Stimulated activated CD8-positive, alpha-beta memory T cell treated with anti-CD3 and anti-CD28 coated beads, Interleukin-12 subunit alpha, Interleukin-12 subunit beta, amount 100 ng/mL, for 4 hours (primary cell): ENCODE measurements around the gene JPH4.

Experiments used
- DNase-seq: peaks from one replicate; pipeline ENCODE4 v3.0.0-alpha.2; 2020; ENCODE audit warnings: low read depth

JPH4 gene

GRCh38 chr14:23562822-23563472, 15.6 kb downstream of the JPH4 start:
- no peak for DNase-seq

GRCh38 chr14:23561873-23562821, 16.4 kb downstream of the JPH4 start:
- no peak for DNase-seq

- no peak for DNase-seq
Measured at GRCh38 chr14:23561259-23561658, 17.3 kb downstream of the JPH4 start.

- DNase-seq = no peak
Measured at GRCh38 chr14:23559926-23560520, 18.6 kb downstream of the JPH4 start.

DNA sequence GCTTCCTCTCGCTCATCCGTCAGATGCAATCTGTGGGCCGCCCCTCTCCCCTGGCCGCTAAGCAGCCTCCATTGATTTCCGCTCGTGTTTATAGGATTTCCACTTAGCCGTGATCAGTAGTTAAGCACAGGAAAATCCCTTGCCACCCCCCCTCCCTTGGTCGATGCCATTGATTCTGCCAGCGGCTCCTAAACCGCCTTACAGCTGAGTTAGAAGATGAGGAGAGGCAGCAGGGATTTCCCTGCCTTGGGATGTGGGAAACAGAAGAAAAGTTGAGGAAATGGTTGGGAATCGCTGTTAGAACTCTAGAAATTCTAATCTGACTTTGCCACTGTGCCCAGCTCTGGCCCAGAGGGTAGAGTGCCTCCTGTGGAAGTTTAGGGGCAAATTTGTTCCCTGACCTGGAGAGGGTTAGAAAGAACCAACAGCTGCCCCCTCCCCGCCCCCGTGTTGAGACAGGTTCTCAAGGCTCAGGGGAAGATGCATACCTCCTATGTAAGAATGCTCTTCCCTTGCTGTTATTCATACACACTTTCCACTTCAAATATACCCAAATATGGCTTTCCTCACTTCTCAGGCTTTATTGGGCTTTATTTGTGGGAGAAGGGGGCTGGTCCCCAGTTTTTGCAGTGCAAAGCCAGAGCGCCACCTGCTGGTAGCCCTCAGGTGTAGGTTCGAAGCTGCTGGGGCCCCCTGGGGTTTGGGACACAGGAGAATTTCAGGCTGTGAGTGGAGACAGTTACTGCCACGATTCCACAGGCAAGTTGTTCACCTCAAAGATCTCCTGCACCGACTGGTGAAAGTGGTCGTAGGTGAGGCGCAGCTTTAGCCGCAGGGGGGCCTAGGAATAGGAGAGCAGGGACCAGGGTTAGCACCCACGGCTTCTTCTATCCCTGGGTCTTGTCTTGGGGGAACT, 19.3 kb downstream of the JPH4 start:
- peak; percentile 35 for DNase-seq

DNA sequence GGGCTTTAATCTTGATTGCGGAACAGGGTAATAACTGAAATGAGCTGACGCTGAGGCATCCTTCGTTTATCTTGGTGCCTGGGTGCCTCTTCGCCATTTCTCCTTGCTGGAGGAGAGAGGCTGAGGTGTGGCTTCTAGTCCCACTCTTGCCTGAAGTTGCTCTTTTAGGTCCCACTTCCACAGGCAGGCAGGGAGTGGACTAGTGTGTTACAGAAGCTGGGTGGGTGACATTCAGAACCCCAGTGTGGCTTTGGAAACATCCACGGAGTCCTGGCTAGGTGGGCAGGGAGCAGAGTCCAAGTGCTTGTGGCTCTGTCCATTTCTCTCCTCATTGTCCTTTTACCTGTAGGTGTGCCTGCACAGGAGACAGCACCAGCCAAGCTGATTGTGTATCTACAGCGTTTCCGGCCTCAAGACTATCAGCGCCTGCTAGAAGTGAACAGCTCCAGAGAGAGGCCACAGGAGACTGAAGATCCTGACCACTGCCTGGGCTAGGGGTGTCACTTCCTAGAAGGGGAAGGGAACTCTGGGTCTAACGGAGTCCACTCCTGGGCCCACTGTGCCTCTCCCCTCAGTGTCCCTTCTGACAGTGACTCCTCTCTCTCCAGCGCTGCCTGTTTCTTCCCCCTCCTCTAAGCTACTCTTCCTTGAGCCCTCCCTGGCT, 20.1 kb downstream of the JPH4 start:
- DNase-seq = no peak

DNA sequence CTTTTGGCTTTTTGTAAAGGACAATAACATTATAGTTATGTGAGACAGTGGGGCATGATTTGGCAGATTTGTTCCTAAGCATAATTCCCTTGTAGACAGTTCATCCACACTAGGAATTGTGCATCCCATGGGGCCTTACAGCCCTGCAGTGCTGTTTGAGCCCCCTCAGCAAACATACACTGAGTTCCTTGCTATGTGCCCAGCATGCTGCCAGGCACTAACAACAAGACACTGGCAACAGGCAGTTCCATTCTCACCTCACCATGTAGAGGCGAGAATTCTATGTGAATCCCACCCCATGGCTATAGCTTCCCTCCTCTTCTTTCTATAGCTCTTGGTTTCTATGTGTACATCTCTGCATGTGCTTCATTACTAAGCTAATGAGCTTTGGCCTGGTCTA, 20.6 kb downstream of the JPH4 start:
- DNase-seq = no peak

GRCh38 chr14:23557521-23557920, 21.1 kb downstream of the JPH4 start:
- DNase-seq = no peak

GRCh38 chr14:23556700-23557440, 21.7 kb downstream of the JPH4 start:
- DNase-seq = no peak

GRCh38 chr14:23555882-23556699, 22.5 kb downstream of the JPH4 start, which contains the start of gene THTPA:
Gene THTPA (plus strand): TSS chr14:23556271. CDS start chr14:23556758, 487 bp downstream.
- peak; percentile 87 for DNase-seq

- DNase-seq = no peak
Measured at GRCh38 chr14:23555533-23555881, 23.1 kb downstream of the JPH4 start.

- DNase-seq = peak; percentile 73
Measured at GRCh38 chr14:23551266-23552028, 27.1 kb downstream of the JPH4 start, which contains the start of gene ZFHX2. Gene ZFHX2 (minus strand): TSS chr14:23551765. CDS start chr14:23535325, 16,440 bp downstream.

- no peak for DNase-seq
Measured at GRCh38 chr14:23550812-23551265, 27.8 kb downstream of the JPH4 start.

DNA sequence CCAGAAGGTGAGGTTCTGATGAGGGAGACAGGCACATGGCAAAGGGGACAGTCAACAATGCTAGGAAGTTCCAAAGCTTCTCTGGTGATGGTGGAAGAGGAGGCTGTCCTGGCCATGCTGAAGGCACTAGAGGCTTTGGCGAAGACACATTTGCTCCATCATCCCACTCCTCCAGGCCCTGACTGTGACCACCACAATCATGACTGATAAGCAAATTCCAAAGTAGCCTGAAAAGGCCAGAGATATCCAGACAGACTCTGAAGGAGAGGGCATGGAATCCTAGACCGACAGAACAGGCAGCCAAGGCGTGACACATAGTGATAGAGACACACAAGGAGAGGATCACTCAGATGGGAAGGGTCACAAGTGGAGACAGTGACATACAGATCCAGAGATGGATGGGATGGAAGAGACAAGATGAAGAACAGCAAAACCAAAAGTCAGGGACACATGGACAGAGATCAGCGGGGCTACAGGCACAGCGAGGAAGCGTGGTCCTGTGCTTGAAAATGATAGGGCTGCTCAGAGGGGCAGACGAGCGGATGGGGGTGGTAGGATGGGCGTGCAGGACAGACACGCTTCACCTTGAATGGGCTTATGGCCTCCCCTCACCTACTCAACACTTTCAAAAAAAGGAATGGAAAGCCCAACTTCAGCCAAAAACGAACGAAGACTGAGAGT, 28.3 kb downstream of the JPH4 start:
- no peak for DNase-seq

DNA sequence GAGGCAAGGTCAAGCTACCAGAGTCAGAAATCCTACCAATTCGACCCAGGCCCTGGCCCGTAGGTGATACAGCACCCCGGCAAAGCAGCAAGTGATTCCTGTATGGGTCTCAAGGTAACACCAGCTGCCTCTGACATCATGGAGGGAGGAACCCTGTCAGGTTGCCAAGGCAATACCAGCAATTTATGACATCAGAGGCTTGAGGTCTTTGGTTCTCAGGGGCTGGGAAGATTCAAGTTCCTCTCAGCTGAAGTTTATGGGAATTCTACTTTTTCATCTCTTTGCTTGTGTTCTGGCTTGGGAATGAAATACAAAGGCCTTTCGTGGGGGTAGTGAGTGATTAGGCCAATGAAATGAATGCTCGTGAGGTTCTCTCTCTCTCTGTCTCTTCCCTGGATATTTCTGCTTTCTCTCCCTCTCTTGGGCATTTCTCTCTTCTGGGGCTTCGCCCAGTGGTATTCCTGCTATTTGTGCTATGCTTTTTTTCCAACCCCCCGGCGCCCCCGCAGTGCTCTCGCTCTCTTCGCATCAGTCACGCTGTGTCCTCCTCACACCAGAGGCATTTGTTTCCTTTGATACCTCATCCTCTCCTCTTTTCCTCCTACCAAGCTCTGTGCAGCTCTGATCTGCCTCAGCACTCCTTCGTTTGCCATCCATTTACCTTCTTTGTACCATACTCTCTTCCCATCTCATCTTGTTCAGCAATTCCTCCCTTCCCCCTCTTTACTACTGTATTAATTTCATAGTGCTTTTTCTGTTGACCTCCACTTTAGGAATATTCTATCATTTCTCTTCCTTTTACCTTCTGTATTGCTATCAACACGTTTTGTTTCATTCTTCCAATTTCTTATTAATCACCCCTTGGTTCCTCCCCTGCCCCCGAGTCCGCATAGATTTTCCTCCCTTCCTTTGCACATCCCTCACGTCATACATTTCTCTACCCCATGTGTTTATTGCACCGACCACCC, 30.0 kb downstream of the JPH4 start:
- no peak for DNase-seq

DNA sequence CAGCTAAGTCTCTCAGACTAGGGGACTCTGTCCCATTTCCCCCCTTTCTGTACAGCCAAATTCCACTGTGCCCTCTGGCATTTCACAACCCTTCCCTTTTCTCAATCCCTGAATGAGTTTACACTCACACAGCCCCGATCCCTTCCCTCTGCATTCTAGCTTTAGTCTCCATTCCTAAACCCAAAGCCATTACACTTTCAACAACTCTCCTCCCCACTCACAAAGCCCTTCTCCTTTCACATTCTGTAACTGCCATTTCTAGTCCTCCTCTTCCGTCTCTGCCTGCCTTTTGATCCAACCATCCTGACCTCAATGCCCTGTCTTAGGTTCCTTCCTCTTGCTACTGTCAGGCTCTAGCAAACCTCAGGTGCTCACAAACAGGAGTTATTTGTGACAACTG, 30.7 kb downstream of the JPH4 start:
- no peak for DNase-seq
